Neural progenitor cell (in vitro differentiated cells): ENCODE data around the gene BCORL1. TPM values are rescaled to one million over a fixed set of nuclear protein-coding genes. Genes with fewer than 3 reads are reported as not detected.

Experiments used
- DNase-seq: peaks from one replicate; pipeline ENCODE4 v3.0.0-alpha.2; 2016; ENCODE audit warnings: low spot score
- H2AFZ ChIP-seq: fragments of 200-600 bp; sonication (generic); replicated peaks from 2 replicates; pipeline ENCODE4 v1.6.1; 2016; ENCODE audit warnings: antibody characterized with exemption
- H3F3A ChIP-seq: fragments of 200-600 bp; sonication (generic); 2 replicates; pipeline ENCODE4 v1.6.1; 2016; ENCODE audit warnings: antibody characterized with exemption, low read depth
- H3K27ac ChIP-seq: fragments of 200-600 bp; sonication (generic); 2 replicates; pipeline ENCODE4 v1.5.1; 2016; ENCODE audit warnings: mild to moderate bottlenecking
- H3K27me3 ChIP-seq: fragments of 200-600 bp; sonication (generic); 2 replicates; pipeline ENCODE4 v1.6.1; 2016; ENCODE audit warnings: mild to moderate bottlenecking, moderate library complexity
- H3K36me3 ChIP-seq: fragments of 200-600 bp; sonication (generic); 2 replicates; pipeline ENCODE4 v1.5.1; 2016
- H3K4me1 ChIP-seq: fragments of 200-600 bp; sonication (generic); 2 replicates; pipeline ENCODE4 v1.6.1; 2016; ENCODE audit warnings: mixed run types
- H3K4me2 ChIP-seq: fragments of 200-600 bp; sonication (generic); 2 replicates; pipeline ENCODE4 v1.6.1; 2016
- H3K4me3 ChIP-seq: fragments of 200-600 bp; sonication (generic); 2 replicates; pipeline ENCODE4 v1.5.1; 2016
- H3K79me2 ChIP-seq: fragments of 200-600 bp; sonication (generic); 2 replicates; pipeline ENCODE4 v1.6.1; 2016; ENCODE audit warnings: low read depth
- H3K9ac ChIP-seq: fragments of 200-600 bp; sonication (generic); 2 replicates; pipeline ENCODE4 v1.6.1; 2016
- H3K9me3 ChIP-seq: fragments of 200-600 bp; sonication (generic); 2 replicates; pipeline ENCODE4 v1.5.1; 2016; ENCODE audit warnings: low read depth
- H4K20me1 ChIP-seq: fragments of 200-600 bp; sonication (generic); 2 replicates; pipeline ENCODE4 v1.6.1; 2016; ENCODE audit warnings: low read depth
- H3K27ac Mint-ChIP-seq: 3 replicates; pipeline ENCODE4 v1.8.0; 2021; ENCODE audit warnings: mixed read lengths
- H3K27me3 Mint-ChIP-seq: 2 replicates; pipeline ENCODE4 v1.8.0; 2022; ENCODE audit warnings: low read depth, mild to moderate bottlenecking, inconsistent platforms, moderate library complexity, mixed read lengths; ENCODE audit not compliant: insufficient read depth
- H3K36me3 Mint-ChIP-seq: 3 replicates; pipeline ENCODE4 v1.8.0; 2021; ENCODE audit warnings: mixed read lengths
- H3K4me1 Mint-ChIP-seq: 3 replicates; pipeline ENCODE4 v1.8.0; 2021; ENCODE audit warnings: mixed read lengths
- H3K4me3 Mint-ChIP-seq: 3 replicates; pipeline ENCODE4 v1.8.0; 2021; ENCODE audit warnings: mild to moderate bottlenecking, moderate library complexity, mixed read lengths
- H3K9me3 Mint-ChIP-seq: 3 replicates; pipeline ENCODE4 v1.8.0; 2020; ENCODE audit warnings: mixed read lengths
- CTCF ChIP-seq: fragments of 200-600 bp; sonication (generic); IDR thresholded peaks from 2 replicates; pipeline ENCODE4 v1.5.1; 2017; ENCODE audit warnings: antibody characterized with exemption, mild to moderate bottlenecking
- EZH2 ChIP-seq: fragments of 200-600 bp; sonication (generic); IDR thresholded peaks from 2 replicates; pipeline ENCODE4 v1.6.1; 2017; ENCODE audit warnings: antibody characterized with exemption, mild to moderate bottlenecking, moderate library complexity
- EZH2phosphoT487 ChIP-seq: fragments of 200-600 bp; sonication (generic); IDR thresholded peaks from 2 replicates; pipeline ENCODE4 v1.6.1; 2017; ENCODE audit warnings: antibody characterized with exemption
- total RNA-seq: library from RNA; depleted of rRNA; stranded (reverse); fragments of >200 nt; gene quantifications from 2 replicates; pipeline ENCODE4 v1.2.3, GENCODE V29; 2015; ENCODE audit warnings: low replicate concordance

The BCORL1 gene
- total RNA-seq, 1 donor from 2014 or later = 5.1 TPM

- peaks cover 16% of the 10 kb centered on the region for H3K27me3 ChIP-seq
- H3K27ac ChIP-seq = no peak overlapping the region
- no peaks in the 10 kb centered on the region for H3K4me1 ChIP-seq
- H3K4me3 Mint-ChIP-seq = no peak overlapping the region
- H3K4me1 Mint-ChIP-seq = peaks cover 20% of the 10 kb centered on the region
- peaks cover 9% of the 10 kb centered on the region for H3K27me3 Mint-ChIP-seq
- no peaks in the 10 kb centered on the region for H3K9me3 Mint-ChIP-seq
- H3K4me2 ChIP-seq = peak overlapping the region; percentile 90
- no peak for DNase-seq
- H3K9ac ChIP-seq = no peak overlapping the region
- peak overlapping the region; percentile 79 for H3K27ac Mint-ChIP-seq
- no peak overlapping the region for H2AFZ ChIP-seq
- no peak overlapping the region for H3K4me3 ChIP-seq
- TF ChIP-seq EZH2 (no peak), EZH2phosphoT487 (no peak), CTCF (no peak)
- peaks cover 6% of the 10 kb centered on the region for H3K36me3 Mint-ChIP-seq
- no peaks in the 10 kb centered on the region for H3K36me3 ChIP-seq
- peaks cover 26% of the 10 kb centered on the region for H3F3A ChIP-seq
- no peaks in the 10 kb centered on the region for H3K9me3 ChIP-seq
- H4K20me1 ChIP-seq = peaks cover 20% of the 10 kb centered on the region
- H3K79me2 ChIP-seq = peaks cover 21% of the 10 kb centered on the region
Measured at GRCh38 chrX:129981200-129981553, 1.3 kb upstream of the BCORL1 start.

GRCh38 chrX:129981752-129982299 lies 609 bp upstream of the BCORL1 start:
- Mint-ChIP-seq H3K36me3 (peaks cover 8% of the 10 kb centered on the region), H3K4me1 (peaks cover 22% of the 10 kb centered on the region), H3K9me3 (no peaks in the 10 kb centered on the region), H3K27ac (no peak overlapping the region), H3K27me3 (peaks cover 9% of the 10 kb centered on the region), H3K4me3 (no peak overlapping the region)
- H3K27me3 ChIP-seq = peaks cover 16% of the 10 kb centered on the region
- H3K4me2 ChIP-seq = peak overlapping the region; percentile 90
- peaks cover 27% of the 10 kb centered on the region for H3K79me2 ChIP-seq
- no peak overlapping the region for H3K9ac ChIP-seq
- H3K27ac ChIP-seq = no peak overlapping the region
- TF ChIP-seq CTCF (no peak), EZH2phosphoT487 (no peak), EZH2 (no peak)
- no peak overlapping the region for H2AFZ ChIP-seq
- H4K20me1 ChIP-seq = peaks cover 26% of the 10 kb centered on the region
- no peak for DNase-seq
- H3K9me3 ChIP-seq = no peaks in the 10 kb centered on the region
- no peaks in the 10 kb centered on the region for H3K36me3 ChIP-seq
- H3K4me3 ChIP-seq = no peak overlapping the region
- peaks cover 26% of the 10 kb centered on the region for H3F3A ChIP-seq
- H3K4me1 ChIP-seq = no peaks in the 10 kb centered on the region

GRCh38 chrX:129983575-129984110 lies 1.2 kb downstream of the BCORL1 start:
- Histone ChIP-seq H3K4me3 (no peak overlapping the region), H3K4me1 (no peaks in the 10 kb centered on the region), H3K27ac (no peak overlapping the region), H3F3A (peaks cover 26% of the 10 kb centered on the region), H3K36me3 (no peaks in the 10 kb centered on the region), H3K9me3 (no peaks in the 10 kb centered on the region), H3K4me2 (no peak overlapping the region), H2AFZ (no peak overlapping the region), H3K79me2 (peaks cover 41% of the 10 kb centered on the region), H3K9ac (no peak overlapping the region), H4K20me1 (peaks cover 43% of the 10 kb centered on the region), H3K27me3 (peaks cover 7% of the 10 kb centered on the region)
- Mint-ChIP-seq H3K27me3 (peaks cover 9% of the 10 kb centered on the region), H3K4me3 (no peak overlapping the region), H3K4me1 (peaks cover 27% of the 10 kb centered on the region), H3K27ac (no peak overlapping the region), H3K36me3 (peaks cover 11% of the 10 kb centered on the region), H3K9me3 (no peaks in the 10 kb centered on the region)
- no peak for TF ChIP-seq EZH2
- no peak for TF ChIP-seq CTCF
- no peak for TF ChIP-seq EZH2phosphoT487
- DNase-seq = peak; percentile 74
